Measurements from ENCODE around the gene MRAP2. TPM values are rescaled to one million over a fixed set of nuclear protein-coding genes. Genes with fewer than 3 reads are reported as not detected.

Gene MRAP2
- total RNA-seq, 2 donors from 2014 or later, result 10.6 to 11.5 TPM

DNA sequence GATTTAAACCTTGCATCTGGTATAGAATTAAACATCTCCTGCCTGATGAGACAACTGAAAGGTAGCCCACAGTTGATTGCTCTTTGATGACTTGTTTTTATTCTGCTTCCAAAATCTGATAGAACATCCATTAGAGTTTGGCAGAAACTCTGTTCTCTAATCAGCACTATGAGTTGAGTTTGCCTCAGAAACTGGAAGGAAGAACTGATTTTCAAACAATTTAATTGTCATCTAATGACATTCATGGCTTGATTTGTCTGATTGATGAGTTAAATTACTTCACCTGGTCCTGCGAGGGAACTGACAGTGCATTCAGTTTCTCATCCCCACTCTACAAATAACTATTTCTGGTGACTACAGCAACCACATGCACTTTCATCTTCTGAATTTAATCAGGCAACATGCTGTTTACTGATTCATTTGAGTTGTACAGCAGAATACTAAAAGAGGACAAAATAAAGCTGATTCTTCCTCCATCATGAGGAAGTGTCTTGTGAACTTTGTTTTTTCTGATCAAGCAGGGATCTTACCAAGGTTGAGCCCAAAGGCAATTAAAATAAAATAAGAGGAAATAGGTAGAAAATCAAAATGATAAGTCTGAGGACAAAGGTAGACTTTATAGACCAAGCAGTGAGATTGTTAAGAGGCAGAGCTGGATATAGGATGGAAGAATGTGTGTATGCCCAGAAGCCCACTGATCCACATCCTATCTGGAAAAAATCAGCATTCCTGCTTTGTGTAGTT is 15.7 kb upstream of the MRAP2 start:
- intact Hi-C loops (cut with DNase I), result no loop called here
- TF ChIP-seq POLR2A (IDR thresholded peaks at IDR 0.05) (no peak), POLR2AphosphoS5 (IDR thresholded peaks at IDR 0.05) (no peak)
- TF ChIP-seq, protein P1, sequence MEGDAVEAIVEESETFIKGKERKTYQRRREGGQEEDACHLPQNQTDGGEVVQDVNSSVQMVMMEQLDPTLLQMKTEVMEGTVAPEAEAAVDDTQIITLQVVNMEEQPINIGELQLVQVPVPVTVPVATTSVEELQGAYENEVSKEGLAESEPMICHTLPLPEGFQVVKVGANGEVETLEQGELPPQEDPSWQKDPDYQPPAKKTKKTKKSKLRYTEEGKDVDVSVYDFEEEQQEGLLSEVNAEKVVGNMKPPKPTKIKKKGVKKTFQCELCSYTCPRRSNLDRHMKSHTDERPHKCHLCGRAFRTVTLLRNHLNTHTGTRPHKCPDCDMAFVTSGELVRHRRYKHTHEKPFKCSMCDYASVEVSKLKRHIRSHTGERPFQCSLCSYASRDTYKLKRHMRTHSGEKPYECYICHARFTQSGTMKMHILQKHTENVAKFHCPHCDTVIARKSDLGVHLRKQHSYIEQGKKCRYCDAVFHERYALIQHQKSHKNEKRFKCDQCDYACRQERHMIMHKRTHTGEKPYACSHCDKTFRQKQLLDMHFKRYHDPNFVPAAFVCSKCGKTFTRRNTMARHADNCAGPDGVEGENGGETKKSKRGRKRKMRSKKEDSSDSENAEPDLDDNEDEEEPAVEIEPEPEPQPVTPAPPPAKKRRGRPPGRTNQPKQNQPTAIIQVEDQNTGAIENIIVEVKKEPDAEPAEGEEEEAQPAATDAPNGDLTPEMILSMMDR (IDR thresholded peaks at IDR 0.05), result no peak
- Histone ChIP-seq H3K36me3 (no peaks in the 10 kb centered on the region), H3K27me3 (replicated peaks; ENCODE audit: insufficient read depth) (no peaks in the 10 kb centered on the region), H3K4me1 (replicated peaks) (no peaks in the 10 kb centered on the region), H3K4me3 (no peak overlapping the region), H3K9me3 (no peaks in the 10 kb centered on the region), H3K27ac (no peak overlapping the region)
- no peak for DNase-seq (ENCODE audit: low spot score)
- WGBS, result 35% methylated on average over 1 of the region's 1 CpG

DNA sequence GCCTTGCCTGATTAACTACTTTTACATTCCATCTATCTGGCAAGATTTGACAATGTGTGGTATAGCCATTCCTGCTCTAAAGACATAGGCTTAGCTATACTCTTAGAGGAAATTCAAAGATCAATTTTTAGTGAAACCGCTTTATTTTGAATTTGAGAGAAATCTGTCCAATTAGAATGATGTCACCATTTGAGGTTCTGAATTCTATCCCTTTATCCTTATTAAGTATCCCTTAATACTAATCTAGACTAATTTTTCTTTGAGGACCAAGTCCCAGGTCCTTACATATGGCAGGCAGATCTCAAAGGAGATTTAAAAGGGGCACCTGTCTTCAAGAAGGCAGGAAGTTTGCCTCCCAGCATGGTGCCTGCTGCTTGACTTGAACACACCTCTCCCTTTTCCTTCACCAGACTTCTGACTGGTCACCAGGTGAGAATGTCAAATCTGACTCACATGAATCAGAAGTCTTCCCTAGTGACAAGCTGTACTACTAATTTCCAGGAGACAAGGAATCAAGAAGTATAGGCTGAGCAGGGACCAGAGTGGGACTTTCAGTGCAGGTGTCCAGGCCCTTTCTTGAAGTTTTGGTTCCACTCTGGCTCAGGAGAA is 15.0 kb upstream of the MRAP2 start:
- TF ChIP-seq POLR2AphosphoS5 (IDR thresholded peaks at IDR 0.05), result no peak
- TF ChIP-seq, protein P1 (IDR thresholded peaks at IDR 0.05), result no peak
- TF ChIP-seq POLR2A (IDR thresholded peaks at IDR 0.05), result no peak
- Histone ChIP-seq H3K36me3 (no peaks in the 10 kb centered on the region), H3K4me1 (replicated peaks) (no peaks in the 10 kb centered on the region), H3K27me3 (replicated peaks; ENCODE audit: insufficient read depth) (no peaks in the 10 kb centered on the region), H3K27ac (no peak overlapping the region), H3K9me3 (no peaks in the 10 kb centered on the region), H3K4me3 (no peak overlapping the region)
- intact Hi-C loops (cut with DNase I), result no loop called here
- WGBS, result 95% methylated on average over 1 of the region's 1 CpG
- no peak for DNase-seq (ENCODE audit: low spot score)

DNA sequence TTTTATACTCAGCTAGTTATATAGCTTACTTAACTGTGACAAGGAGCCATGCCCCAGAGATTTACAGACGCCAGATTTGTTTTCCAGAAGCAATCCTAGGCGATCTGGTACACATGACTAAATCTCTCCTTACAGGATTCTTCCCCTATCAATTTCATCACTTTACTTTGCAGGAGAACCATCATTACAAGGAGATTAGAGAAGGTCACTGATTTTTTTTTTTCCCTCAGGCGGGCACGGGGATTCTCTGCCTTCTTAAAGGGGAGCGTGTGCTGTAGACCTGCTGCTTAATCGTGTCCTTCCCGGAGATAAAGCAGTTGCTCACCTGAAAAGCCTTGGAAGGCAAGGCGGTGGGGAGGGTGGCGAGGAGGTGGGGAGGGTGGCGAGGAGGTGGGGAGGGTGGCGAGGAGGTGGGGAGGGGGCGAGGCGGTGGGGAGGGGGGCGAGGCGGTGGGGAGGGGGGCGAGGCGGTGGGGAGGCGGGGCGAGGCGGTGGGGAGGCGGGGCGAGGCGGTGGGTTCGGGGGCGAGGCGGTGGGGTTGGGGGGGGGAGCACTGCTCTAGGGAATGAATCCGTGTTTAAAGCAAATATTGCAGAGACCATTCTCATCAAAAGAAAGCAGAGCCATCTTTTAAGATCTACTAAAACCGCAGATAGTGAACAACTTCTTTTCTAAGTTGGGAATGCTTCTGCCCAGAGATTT is 14.3 kb upstream of the MRAP2 start:
- Histone ChIP-seq H3K27me3 (replicated peaks; ENCODE audit: insufficient read depth) (no peaks in the 10 kb centered on the region), H3K4me3 (no peak overlapping the region), H3K36me3 (no peaks in the 10 kb centered on the region), H3K27ac (no peak overlapping the region), H3K9me3 (no peaks in the 10 kb centered on the region), H3K4me1 (replicated peaks) (no peaks in the 10 kb centered on the region)
- no peak for DNase-seq (ENCODE audit: low spot score)
- WGBS, result 33% methylated on average over 12 of the region's 28 CpGs
- intact Hi-C loops (cut with DNase I), result no loop called here
- no peak for TF ChIP-seq POLR2AphosphoS5 (IDR thresholded peaks at IDR 0.05)
- TF ChIP-seq, protein P1 (IDR thresholded peaks at IDR 0.05), result no peak
- no peak for TF ChIP-seq POLR2A (IDR thresholded peaks at IDR 0.05)

DNA sequence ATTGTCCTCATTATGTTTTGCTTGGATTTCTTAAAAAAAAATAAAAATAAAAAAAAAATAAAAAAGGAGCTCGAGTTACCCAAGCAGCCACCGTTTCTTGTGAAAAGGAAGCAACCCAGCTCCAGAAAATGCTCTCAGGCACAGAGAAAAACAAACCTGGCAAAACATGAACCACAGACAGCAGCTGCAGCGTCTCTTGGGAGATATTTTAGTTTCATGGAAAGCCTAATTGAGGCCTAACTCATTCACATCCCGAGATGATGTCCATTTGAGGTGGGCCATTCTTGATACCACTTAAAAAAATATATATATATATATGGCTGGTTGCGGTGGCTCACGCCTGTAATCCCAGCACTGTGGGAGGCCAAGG is 13.7 kb upstream of the MRAP2 start:
- no peaks in the 10 kb centered on the region for H3K4me1 ChIP-seq (replicated peaks)
- no peak for DNase-seq (ENCODE audit: low spot score)
- 45% methylated on average over 6 of the region's 6 CpGs for WGBS
- no peaks in the 10 kb centered on the region for H3K36me3 ChIP-seq
- no peak overlapping the region for H3K27ac ChIP-seq
- no peak overlapping the region for H3K4me3 ChIP-seq
- intact Hi-C loops (cut with DNase I), result no loop called here
- TF ChIP-seq, protein P1 (IDR thresholded peaks at IDR 0.05), result no peak
- TF ChIP-seq POLR2A (IDR thresholded peaks at IDR 0.05), result no peak
- no peak for TF ChIP-seq POLR2AphosphoS5 (IDR thresholded peaks at IDR 0.05)
- H3K27me3 ChIP-seq (replicated peaks; ENCODE audit: insufficient read depth), result no peaks in the 10 kb centered on the region
- no peaks in the 10 kb centered on the region for H3K9me3 ChIP-seq
